OCI-LY1 (cell line): ENCODE data around the gene EFHC1.

Experiments
- H2AFZ ChIP-seq: fragments of 200-600 bp; sonication (generic), shearing (Covaris generic); 2 replicates; pipeline ENCODE4 v1.6.0; 2014; ENCODE audit warnings: antibody characterized with exemption, mild to moderate bottlenecking, low read length
- H3F3A ChIP-seq: fragments of 200-600 bp; sonication (generic), shearing (Covaris generic); 2 replicates; pipeline ENCODE4 v1.6.0; 2014; ENCODE audit warnings: mild to moderate bottlenecking, antibody characterized with exemption, low read length, moderate library complexity; ENCODE audit not compliant: insufficient read depth
- H3K27ac ChIP-seq: fragments of 200-600 bp; sonication (generic); 2 replicates; pipeline ENCODE4 v1.5.1; 2014; ENCODE audit warnings: low read length, mixed run types, mild to moderate bottlenecking, low read depth; ENCODE audit not compliant: poor library complexity, severe bottlenecking
- H3K27me3 ChIP-seq: fragments of 200-600 bp; sonication (generic); 2 replicates; pipeline ENCODE4 v1.6.0; 2014; ENCODE audit warnings: antibody characterized with exemption, mild to moderate bottlenecking, low read length, moderate library complexity; ENCODE audit not compliant: insufficient read depth
- H3K36me3 ChIP-seq: fragments of 200-600 bp; sonication (generic); 2 replicates; pipeline ENCODE4 v1.6.1; 2014; ENCODE audit warnings: mild to moderate bottlenecking, antibody characterized with exemption, low read length, moderate library complexity, mixed read lengths; ENCODE audit not compliant: insufficient read depth
- H3K4me1 ChIP-seq: fragments of 200-600 bp; sonication (generic); 2 replicates; pipeline ENCODE4 v1.5.1; 2014; ENCODE audit warnings: mild to moderate bottlenecking, low read length, moderate library complexity; ENCODE audit not compliant: insufficient read depth, severe bottlenecking
- H3K4me2 ChIP-seq: fragments of 200-600 bp; sonication (generic), shearing (Covaris generic); 2 replicates; pipeline ENCODE4 v1.6.1; 2014; ENCODE audit warnings: low read length
- H3K4me3 ChIP-seq: fragments of 200-600 bp; sonication (generic); 2 replicates; pipeline ENCODE4 v1.5.1; 2014; ENCODE audit warnings: low read length, low read depth, mild to moderate bottlenecking, mixed read lengths; ENCODE audit not compliant: poor library complexity, severe bottlenecking
- H3K79me2 ChIP-seq: fragments of 200-600 bp; shearing (Covaris generic); 2 replicates; pipeline ENCODE4 v1.6.1; 2016; ENCODE audit warnings: mixed run types, low read length, mixed read lengths; ENCODE audit not compliant: insufficient read depth
- H3K9ac ChIP-seq: fragments of 200-600 bp; sonication (generic), shearing (Covaris generic); 2 replicates; pipeline ENCODE4 v1.6.1; 2014; ENCODE audit warnings: mild to moderate bottlenecking, low read length, mixed read lengths
- H3K9me2 ChIP-seq: fragments of 200-600 bp; sonication (generic), shearing (Covaris generic); 2 replicates; pipeline ENCODE4 v1.6.1; 2014; ENCODE audit warnings: low read depth, mild to moderate bottlenecking, low read length, mixed read lengths
- H3K9me3 ChIP-seq: fragments of 200-600 bp; shearing (Covaris generic); 2 replicates; pipeline ENCODE4 v1.6.1; 2014; ENCODE audit warnings: low read length, mixed read lengths
- H4K20me1 ChIP-seq: fragments of 200-600 bp; sonication (generic), shearing (Covaris generic); 2 replicates; pipeline ENCODE4 v1.6.0; 2016; ENCODE audit warnings: mild to moderate bottlenecking, low read length; ENCODE audit not compliant: insufficient read depth
- CTCF ChIP-seq: fragments of 200-600 bp; sonication (generic), shearing (Covaris generic); IDR thresholded peaks from 2 replicates; pipeline ENCODE4 v1.5.1; 2017; ENCODE audit warnings: mild to moderate bottlenecking, antibody characterized with exemption, low read length, moderate library complexity, mixed read lengths
- EZH2 ChIP-seq: fragments of 200-600 bp; sonication (generic), shearing (Covaris generic); IDR thresholded peaks from 2 replicates; pipeline ENCODE4 v1.8.0; 2017; ENCODE audit warnings: borderline replicate concordance, mixed run types, mild to moderate bottlenecking, antibody characterized with exemption, low read length, moderate library complexity, mixed read lengths

The EFHC1 gene

GRCh38 chr6:52573295-52573694 is 153.2 kb downstream of the EFHC1 start:
- no peaks in the 10 kb centered on the region for H3K9me3 ChIP-seq
- peak overlapping the region; percentile 31 for H3K27ac ChIP-seq
- peaks cover 77% of the 10 kb centered on the region for H3K79me2 ChIP-seq
- H3K4me3 ChIP-seq = peak overlapping the region; percentile 77
- peaks cover 25% of the 10 kb centered on the region; the same call in 1 of the 2 replicates for H3K36me3 ChIP-seq
- H2AFZ ChIP-seq = no peak overlapping the region
- no peaks in the 10 kb centered on the region for H3K27me3 ChIP-seq
- no peaks in the 10 kb centered on the region for H3K9me2 ChIP-seq
- H3K9ac ChIP-seq = no peak overlapping the region; the same call in 1 of the 2 replicates
- peaks cover 82% of the 10 kb centered on the region for H3K4me1 ChIP-seq
- no peak for TF ChIP-seq CTCF
- TF ChIP-seq EZH2 = no peak
- H3F3A ChIP-seq = 0 out of 2 replicates have a peak, but pooled peaks cover 5% of the 10 kb centered on the region
- H3K4me2 ChIP-seq = peak overlapping the region; percentile 98
- H4K20me1 ChIP-seq = no peaks in the 10 kb centered on the region
